Measurements from ENCODE around the gene NMRAL1. TPM values are rescaled to one million over a fixed set of nuclear protein-coding genes. Genes with fewer than 3 reads are reported as not detected.

The NMRAL1 gene
- total RNA-seq, 4 donors from 2014 or later: 37.0 to 320 (median 59.3) TPM

GRCh38 chr16:4412159-4412558 lies 62.3 kb downstream of the NMRAL1 start:
- H3K4me3 ChIP-seq: no peak overlapping the region
- H3K9me3 ChIP-seq: no peaks in the 10 kb centered on the region
- no peaks in the 10 kb centered on the region for H3K27me3 ChIP-seq
- DNase-seq: no peak
- no peaks in the 10 kb centered on the region for H3K36me3 ChIP-seq
- intact Hi-C loops (cut with DNase I; ENCODE audit: low total_unique reads): no loop called here
- H3K4me1 ChIP-seq: no peaks in the 10 kb centered on the region
- TF ChIP-seq, protein P1, sequence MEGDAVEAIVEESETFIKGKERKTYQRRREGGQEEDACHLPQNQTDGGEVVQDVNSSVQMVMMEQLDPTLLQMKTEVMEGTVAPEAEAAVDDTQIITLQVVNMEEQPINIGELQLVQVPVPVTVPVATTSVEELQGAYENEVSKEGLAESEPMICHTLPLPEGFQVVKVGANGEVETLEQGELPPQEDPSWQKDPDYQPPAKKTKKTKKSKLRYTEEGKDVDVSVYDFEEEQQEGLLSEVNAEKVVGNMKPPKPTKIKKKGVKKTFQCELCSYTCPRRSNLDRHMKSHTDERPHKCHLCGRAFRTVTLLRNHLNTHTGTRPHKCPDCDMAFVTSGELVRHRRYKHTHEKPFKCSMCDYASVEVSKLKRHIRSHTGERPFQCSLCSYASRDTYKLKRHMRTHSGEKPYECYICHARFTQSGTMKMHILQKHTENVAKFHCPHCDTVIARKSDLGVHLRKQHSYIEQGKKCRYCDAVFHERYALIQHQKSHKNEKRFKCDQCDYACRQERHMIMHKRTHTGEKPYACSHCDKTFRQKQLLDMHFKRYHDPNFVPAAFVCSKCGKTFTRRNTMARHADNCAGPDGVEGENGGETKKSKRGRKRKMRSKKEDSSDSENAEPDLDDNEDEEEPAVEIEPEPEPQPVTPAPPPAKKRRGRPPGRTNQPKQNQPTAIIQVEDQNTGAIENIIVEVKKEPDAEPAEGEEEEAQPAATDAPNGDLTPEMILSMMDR (IDR thresholded peaks at IDR 0.05): no peak
- no peak for TF ChIP-seq POLR2A (IDR thresholded peaks at IDR 0.05)
- no peak overlapping the region for H3K27ac ChIP-seq

Small RNA genes lying within 50 kb of the gene (small RNA-seq; reads per million reads assigned to genes)
- not detected for gene AC012676.2

Other genes starting within 250 kb of the NMRAL1 start
- gene SRL, start 232.5 kb downstream of the NMRAL1 start, total RNA-seq: 10 to 100 TPM in 1 of 4 donors, 1 to 10 TPM in 2, under 1 TPM in 1; 0.29 to 10.1 (median 7.6) TPM
- 10 to 100 TPM in 2 of 4 donors, 1 to 10 TPM in 2; 2.1 to 18.7 (median 8.2) TPM for gene TFAP4, start 201.6 kb downstream of the NMRAL1 start, total RNA-seq
- gene GLIS2, start 158.6 kb downstream of the NMRAL1 start, total RNA-seq: 10 to 100 TPM in 1 of 4 donors, 1 to 10 TPM in 3; 2.9 to 55.8 (median 5.1) TPM
- 100 to 1,000 TPM in 1 of 4 donors, 10 to 100 TPM in 2, 1 to 10 TPM in 1; 8.9 to 438 (median 35.3) TPM for gene PAM16, start 123.3 kb downstream of the NMRAL1 start, total RNA-seq
- 10 to 100 TPM in 3 of 4 donors, 1 to 10 TPM in 1; 3.6 to 49.0 (median 19.9) TPM for gene VASN, start 102.8 kb downstream of the NMRAL1 start, total RNA-seq
- gene CORO7, start 58.0 kb downstream of the NMRAL1 start, total RNA-seq: 10 to 100 TPM; 13.8 to 52.1 (median 30.0) TPM
- gene DNAJA3, start 48.8 kb downstream of the NMRAL1 start, total RNA-seq: 10 to 100 TPM; 13.8 to 44.9 (median 36.4) TPM
- 10 to 100 TPM; 13.2 to 43.1 (median 34.1) TPM for gene HMOX2, start 1.8 kb upstream of the NMRAL1 start, total RNA-seq
- 10 to 100 TPM in 2 of 4 donors, 1 to 10 TPM in 2; 5.0 to 40.6 (median 11.1) TPM for gene CDIP1, start 64.1 kb upstream of the NMRAL1 start, total RNA-seq
- under 1 TPM in 3 of 4 donors, not detected in 1; 0.26 to 0.35 (median 0.30) TPM for gene C16orf96, start 81.7 kb upstream of the NMRAL1 start, total RNA-seq
- gene UBALD1, start 140.3 kb upstream of the NMRAL1 start, total RNA-seq: 10 to 100 TPM in 2 of 4 donors, 1 to 10 TPM in 1, not detected in 1; 2.8 to 31.1 (median 23.5) TPM
- gene MGRN1, start 150.2 kb upstream of the NMRAL1 start, total RNA-seq: 100 to 1,000 TPM in 1 of 4 donors, 10 to 100 TPM in 3; 19.0 to 107 (median 68.6) TPM
- 10 to 100 TPM; 15.4 to 48.3 (median 33.1) TPM for gene NUDT16L1, start 218.9 kb upstream of the NMRAL1 start, total RNA-seq

All from uterus (tissue), 4 donors.